CD4-positive, alpha-beta T cell treated with Interleukin-6 for 4 hours (primary cell): ENCODE results near the gene SMIM36.
"Not testable (repeated sequence)": the region's sequence is repeated elsewhere in the genome, so short reads cannot be mapped to it uniquely, and the experiment has no call there.

Source experiments
- DNase-seq: peaks from one replicate; pipeline ENCODE4 v3.0.0-alpha.2; 2020; ENCODE audit warnings: mixed read lengths

SMIM36 gene

GRCh38 chr17:55410722-55411462 is 100.4 kb downstream of the SMIM36 start:
- DNase-seq, result no peak

DNA sequence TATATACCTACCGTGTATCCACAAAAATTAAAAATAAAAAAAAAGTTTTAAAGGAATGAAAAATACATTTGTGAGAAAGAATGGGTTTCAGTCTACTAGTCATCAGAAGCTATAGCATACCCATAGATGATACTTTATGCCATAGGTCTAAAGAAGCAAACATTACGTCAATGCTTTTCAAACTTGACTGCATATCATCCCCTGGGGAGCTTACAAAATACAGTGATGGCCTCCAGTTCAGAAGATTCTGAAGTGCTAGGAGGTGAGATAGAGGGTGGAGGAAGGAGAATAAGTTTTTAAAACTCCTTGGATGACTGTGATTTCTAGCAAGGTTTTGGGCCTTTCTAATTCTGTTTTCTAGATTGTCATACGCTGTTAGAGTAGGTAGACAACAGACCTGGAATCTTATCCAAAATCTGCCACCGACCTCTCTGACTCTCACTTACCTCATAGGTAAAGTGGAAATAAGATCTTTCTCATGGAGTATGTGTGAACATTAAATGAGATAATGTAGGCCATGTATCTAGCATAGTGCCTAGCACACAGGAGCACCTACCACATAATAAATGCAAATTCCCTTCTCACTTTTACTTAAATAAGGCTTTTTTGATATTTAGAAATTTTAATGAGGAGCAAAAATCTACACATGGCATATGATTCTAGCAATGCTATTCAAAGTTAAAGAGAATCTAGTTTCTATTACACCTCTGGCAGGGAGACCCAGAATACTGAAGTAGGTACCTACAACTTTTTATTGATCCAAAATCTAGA is 102.0 kb downstream of the SMIM36 start:
- DNase-seq, result no peak

DNA sequence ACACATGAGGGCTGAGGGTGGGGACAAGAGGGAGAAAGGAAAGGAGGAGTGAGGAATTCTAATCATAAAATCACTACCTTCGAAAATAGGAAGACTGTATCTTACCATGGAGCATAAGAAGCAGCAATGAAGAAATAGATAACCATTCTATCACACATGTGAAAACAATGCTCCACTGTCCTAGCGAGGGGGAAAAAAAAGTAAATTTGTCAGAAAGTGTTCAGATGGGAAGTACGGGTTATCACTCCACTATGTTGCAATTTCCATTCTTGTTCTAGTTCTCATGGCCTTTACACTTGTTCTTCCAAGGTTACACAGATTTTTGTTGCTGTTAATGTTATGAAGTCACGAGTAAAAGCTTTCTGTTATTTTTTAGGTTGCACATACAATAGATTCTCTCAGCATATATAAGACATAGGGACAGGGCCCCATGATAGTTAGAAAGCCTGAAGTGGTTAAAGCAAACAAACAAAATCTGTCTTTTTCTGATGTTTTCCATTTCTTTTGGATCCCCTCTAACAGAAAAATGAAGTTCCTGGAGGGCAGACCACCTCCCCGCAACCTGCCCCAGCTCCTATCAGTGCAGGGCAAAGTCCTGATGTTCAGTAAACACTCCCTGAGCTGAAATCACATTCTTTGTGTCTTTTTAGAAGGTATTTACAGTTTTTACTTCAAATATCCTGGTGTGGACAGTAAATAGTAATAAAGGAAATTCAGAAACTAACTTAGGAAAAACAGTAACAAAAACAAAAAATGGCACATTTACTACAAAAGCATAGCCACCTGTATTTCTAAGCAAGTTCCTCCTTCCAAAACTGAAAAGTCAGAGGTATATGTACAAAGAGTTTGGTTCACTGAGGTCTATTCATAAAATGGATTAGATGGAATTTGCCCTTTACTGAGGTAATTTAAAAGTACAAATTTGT is 103.3 kb downstream of the SMIM36 start:
- DNase-seq, result no peak

DNA sequence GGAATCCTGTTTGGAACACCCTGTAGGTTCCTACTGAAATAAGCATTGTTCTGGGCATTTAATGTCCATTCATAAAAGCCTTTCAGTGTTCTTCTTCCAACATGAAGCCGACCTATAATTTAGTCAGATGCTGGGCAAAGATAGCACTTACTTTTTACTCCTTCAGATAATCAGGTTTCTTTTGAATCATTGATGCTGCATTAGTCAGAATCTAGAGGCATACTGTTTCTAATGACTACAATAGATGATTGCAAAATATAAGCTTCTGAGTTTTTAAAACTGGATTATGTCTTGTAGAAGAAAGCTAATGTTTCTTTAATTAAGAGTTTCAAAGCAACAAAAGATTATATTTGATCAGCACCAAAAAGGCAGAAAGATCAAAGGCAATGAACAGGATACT is 105.7 kb downstream of the SMIM36 start:
- DNase-seq, result no peak

DNA sequence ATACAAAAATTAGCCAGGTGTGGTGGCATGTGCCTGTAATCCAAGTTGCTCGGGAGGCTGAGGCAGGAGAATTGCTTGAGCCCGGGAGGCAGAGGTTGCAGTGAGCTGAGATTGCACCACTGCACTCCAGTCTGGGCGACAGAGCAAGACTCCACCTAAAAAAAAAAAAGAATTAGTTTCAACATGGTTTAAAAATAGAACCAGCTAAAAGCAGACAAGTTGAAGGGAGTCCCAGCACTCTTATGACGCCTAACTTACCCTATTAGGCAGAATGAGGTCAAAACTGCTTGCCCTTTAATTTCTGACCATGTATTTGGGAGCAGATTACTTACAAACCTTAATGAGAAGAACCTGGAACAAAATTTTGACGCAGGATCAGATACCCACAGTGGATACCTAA is 107.1 kb downstream of the SMIM36 start:
- DNase-seq, result not testable (repeated sequence)

DNA sequence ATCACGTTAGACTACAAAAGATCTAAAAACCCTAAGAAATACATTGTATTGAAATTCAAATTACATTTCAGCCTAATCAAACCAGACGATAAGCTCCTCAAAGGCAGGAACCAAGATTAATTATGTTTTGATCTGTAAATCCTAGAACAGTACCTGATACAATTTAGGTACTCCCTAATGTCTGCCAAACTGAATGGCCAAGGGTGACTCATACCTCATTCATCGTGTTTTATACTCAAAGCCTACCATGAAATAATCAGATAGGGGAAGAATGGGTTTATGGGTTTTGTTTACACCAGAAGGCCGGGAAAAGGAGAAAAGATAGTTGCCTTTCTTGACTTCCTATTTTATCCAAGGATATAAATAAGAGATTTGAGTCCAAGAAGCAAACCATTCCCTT is 108.9 kb downstream of the SMIM36 start:
- DNase-seq, result no peak
